Activated naive CD4-positive, alpha-beta T cell treated with anti-CD3 and anti-CD28 coated beads, Interleukin-2, amount 50 U/mL, for 72 hours (primary cell): ENCODE data around the gene ANO7. TPM values are rescaled to one million over a fixed set of nuclear protein-coding genes. Genes with fewer than 3 reads are reported as not detected.

Experiments
- ATAC-seq, 2 donors: fragments of 150-1000 bp; cut with Tn5 transposase; 2 replicates each; pipeline ENCODE4 v1.10.0; 2021; ENCODE audit warnings: mild to moderate bottlenecking in 2 of 2, moderate library complexity in 2 of 2
- DNase-seq, 2 donors: peaks; one replicate each; pipeline ENCODE4 v3.0.0; 2021 to 2022; ENCODE audit warnings: low spot score in 2 of 2
- H3K27ac Mint-ChIP-seq, 2 donors: one replicate each; pipeline ENCODE4 v1.8.0; 2022; ENCODE audit warnings: mild to moderate bottlenecking in 2 of 2, mixed read lengths in 2 of 2
- H3K36me3 Mint-ChIP-seq, 2 donors: one replicate each; pipeline ENCODE4 v1.8.0; 2022; ENCODE audit warnings: mixed read lengths in 2 of 2
- H3K9me3 Mint-ChIP-seq, 2 donors: one replicate each; pipeline ENCODE4 v1.8.0; 2022; ENCODE audit warnings: mixed read lengths in 2 of 2
- total RNA-seq, 2 donors: library from RNA; stranded (reverse); gene quantifications; one replicate each; pipeline ENCODE4 v1.2.3, GENCODE V29; 2022

The ANO7 gene
- total RNA-seq, 2 donors from 2014 or later, result 0.27 to 5.3 TPM

DNA sequence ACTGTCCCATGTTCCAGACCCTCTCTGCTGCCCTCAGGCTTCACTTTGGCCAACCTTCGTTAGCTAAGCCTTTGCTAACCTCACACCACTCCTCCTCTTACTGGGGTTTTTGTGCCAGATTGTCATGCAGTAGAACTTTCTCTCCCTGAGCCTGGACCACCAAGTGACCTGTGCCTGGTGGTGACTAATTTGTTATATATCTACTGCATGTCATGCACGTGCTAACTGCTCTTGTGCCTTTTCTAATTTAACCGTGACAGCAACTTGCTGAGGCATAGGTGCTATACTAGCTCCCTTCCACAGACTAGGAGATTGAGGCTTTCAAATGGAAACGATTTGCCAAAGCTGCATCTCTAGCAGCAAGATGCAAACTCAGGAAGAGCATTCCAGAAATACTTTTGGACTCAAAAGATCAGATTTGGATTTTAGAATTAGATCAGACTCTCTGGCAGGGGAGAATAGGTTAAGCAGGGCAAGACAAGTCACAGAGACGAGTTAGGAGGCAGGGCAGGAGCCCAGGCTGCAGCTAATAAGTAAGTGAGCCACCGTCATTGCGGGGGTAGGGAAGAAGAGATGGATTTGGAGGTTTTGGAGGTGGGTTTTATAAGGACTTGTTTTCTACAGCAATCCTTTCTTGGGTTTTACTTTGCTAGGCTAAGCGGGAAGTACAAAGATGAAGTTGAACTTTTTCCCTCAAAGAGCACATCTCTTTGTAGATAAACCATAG is 36.4 kb upstream of the ANO7 start:
- ATAC-seq (no peak), DNase-seq (no peak)
- H3K36me3 Mint-ChIP-seq, result peaks cover 14 to 28% of the 10 kb centered on the region in 2 donors
- H3K9me3 Mint-ChIP-seq, result no peaks in the 10 kb centered on the region
- peak overlapping the region; percentile 4 to 91 for H3K27ac Mint-ChIP-seq

DNA sequence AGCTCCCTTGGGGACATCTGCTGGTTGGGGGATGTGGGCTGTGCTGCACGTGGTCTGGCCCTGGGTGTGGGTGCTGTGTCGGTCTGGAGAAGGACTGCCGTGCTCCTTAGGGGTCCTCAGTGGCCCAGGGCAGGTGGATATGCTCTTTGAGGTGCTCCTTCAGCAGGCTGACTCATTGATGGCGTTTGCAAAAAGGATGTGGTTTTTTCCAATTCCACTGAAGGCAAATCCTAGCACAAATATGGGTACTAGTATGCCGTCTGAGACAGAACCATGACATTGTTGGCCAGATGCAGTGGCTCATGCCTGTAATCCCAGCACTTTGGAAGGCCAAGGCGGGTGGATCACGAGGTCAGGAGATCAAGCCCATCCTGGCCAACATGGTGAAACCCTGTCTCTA is 34.9 kb upstream of the ANO7 start:
- ATAC-seq, result no peak
- H3K36me3 Mint-ChIP-seq, result peaks cover 7 to 23% of the 10 kb centered on the region in 2 donors
- no peaks in the 10 kb centered on the region for H3K9me3 Mint-ChIP-seq
- DNase-seq, result no peak
- H3K27ac Mint-ChIP-seq, result peak overlapping the region; percentile 20 to 92

DNA sequence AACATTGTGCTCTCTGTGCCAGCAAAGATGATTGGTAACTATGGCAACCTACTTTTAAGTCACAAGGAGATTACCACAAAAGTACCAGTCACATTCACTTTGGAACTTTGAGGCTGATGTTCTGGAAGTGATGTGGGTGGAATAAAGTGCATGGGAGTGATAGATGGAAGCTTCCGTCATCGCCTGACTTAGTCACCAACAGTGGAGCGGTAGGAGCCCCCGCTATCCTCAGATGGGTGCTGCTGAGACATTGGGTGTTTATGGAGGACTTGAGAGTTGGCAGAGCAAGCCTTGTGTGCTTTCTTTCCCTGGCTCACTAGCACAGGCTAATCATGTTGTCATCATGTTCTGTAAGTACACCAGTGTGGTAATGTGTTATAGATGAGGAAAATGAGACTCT is 33.6 kb upstream of the ANO7 start:
- Mint-ChIP-seq H3K9me3 (no peaks in the 10 kb centered on the region), H3K27ac (peak overlapping the region in 1 of 2 donors; percentile 47), H3K36me3 (peaks cover 12 to 27% of the 10 kb centered on the region in 2 donors)
- peak; percentile 36 to 70 for ATAC-seq
- DNase-seq, result peak in 1 of 2 donors; percentile 33

- ATAC-seq (no peak), DNase-seq (no peak)
- Mint-ChIP-seq H3K9me3 (no peaks in the 10 kb centered on the region), H3K27ac (peak overlapping the region in 1 of 2 donors; percentile 22), H3K36me3 (peaks cover 7 to 17% of the 10 kb centered on the region in 2 donors)
Measured at GRCh38 chr2:241155936-241156335, 32.5 kb upstream of the ANO7 start.

DNA sequence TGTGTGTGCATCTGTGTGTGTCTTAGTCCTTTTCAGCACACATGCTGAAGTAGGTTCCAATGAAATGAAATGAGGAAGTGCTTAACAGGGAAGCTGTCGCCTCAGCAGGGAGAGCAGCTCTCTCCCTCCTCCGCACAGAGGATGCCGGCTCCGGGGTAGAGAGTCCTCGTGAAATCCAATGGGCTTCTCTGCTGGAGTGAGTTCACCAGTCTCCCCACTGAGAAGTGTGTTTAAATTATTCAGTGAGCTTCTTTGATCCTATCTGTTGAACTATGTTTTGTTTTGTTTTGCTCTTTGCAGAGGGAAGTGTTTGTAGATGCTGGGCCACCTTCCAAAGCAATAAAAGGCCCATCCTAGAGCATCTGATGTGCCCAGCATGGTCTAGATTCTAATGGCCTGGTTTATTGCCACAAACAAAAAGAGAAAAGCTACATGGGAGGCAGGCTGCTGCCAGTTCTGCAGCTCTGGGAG is 31.5 kb upstream of the ANO7 start:
- Mint-ChIP-seq H3K27ac (peak overlapping the region in 1 of 2 donors; percentile 37), H3K36me3 (peaks cover 7 to 15% of the 10 kb centered on the region in 2 donors), H3K9me3 (no peaks in the 10 kb centered on the region)
- DNase-seq, result no peak
- ATAC-seq, result no peak

DNA sequence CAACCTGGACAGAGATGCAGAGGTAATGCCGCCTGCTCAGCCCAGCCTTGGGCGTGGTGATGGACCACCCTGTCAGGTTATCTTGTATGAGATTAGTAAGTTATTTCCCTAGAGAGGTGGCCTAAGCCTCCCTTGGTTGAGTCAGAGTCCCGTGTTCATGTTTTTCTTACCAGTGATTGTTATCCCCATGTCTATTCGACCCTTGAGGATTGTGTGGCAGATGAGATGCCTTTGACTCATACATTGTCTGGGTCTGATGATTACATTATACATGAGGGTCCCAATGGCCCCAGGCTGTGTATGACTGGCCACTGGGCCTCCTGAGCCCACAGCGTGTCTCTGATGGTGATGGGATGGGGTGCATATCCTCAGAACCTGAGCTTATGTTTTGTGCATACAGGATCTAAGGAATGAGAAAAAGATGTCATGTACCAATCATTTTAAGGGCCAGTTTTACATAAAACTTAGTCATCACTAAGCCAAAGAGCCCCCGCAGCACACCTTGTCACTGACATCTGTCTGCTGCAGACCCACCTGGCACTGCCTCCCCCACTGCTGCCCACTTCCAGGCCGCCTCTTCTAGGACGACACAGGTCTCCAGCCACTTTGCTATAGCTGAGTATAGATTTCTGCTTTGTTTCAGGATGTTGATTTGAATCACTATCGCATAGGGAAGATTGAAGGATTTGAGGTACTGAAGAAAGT is 30.5 kb upstream of the ANO7 start:
- Mint-ChIP-seq H3K9me3 (no peaks in the 10 kb centered on the region), H3K36me3 (peaks cover 7 to 15% of the 10 kb centered on the region in 2 donors), H3K27ac (peak overlapping the region; percentile 23 to 48)
- ATAC-seq, result no peak
- DNase-seq, result no peak

DNA sequence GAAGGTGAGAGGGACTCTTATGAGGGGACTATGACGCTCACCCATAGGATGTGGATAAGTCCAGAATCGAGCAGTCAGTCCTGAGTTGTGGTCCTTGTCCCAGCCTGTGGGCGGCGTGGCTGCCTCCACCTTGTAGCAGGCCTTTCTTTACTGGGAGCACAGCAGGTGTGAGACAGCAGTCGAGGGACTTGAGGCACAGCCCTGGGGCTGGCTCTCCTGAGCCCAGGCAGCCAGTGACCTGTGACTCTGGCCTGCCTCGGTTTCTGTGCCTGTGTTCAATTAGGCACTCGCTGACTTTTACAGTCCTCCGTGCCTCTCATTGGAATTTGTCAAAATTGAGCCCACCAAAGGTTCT is 30.0 kb upstream of the ANO7 start:
- Mint-ChIP-seq H3K27ac (no peak overlapping the region), H3K36me3 (peaks cover 7 to 9% of the 10 kb centered on the region in 2 donors), H3K9me3 (no peaks in the 10 kb centered on the region)
- DNase-seq (no peak), ATAC-seq (no peak)

GRCh38 chr2:241159116-241159515 is 29.4 kb upstream of the ANO7 start:
- Mint-ChIP-seq H3K9me3 (no peaks in the 10 kb centered on the region), H3K36me3 (peaks cover 7% of the 10 kb centered on the region in 2 donors), H3K27ac (peak overlapping the region in 1 of 2 donors; percentile 77)
- DNase-seq (no peak), ATAC-seq (no peak)

DNA sequence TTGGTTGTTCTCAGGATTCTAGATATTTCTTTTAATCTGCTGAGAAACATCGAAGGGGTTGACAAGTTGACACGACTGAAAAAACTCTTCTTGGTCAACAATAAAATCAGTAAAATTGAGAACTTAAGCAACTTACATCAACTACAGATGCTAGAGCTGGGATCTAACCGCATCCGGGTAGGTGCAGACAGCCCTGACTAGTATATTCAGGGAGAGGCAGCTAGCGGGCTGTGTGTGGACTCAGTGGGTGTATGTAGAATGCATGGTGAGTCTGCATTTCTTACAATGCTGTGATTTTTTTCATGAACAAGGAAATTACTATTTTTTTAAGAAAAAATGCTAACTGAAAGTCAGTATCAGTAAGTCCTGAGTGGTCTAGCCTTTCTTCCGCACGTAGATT is 28.2 kb upstream of the ANO7 start:
- DNase-seq (no peak), ATAC-seq (no peak)
- Mint-ChIP-seq H3K9me3 (no peaks in the 10 kb centered on the region), H3K27ac (no peak overlapping the region), H3K36me3 (peaks cover 7% of the 10 kb centered on the region in 2 donors)

DNA sequence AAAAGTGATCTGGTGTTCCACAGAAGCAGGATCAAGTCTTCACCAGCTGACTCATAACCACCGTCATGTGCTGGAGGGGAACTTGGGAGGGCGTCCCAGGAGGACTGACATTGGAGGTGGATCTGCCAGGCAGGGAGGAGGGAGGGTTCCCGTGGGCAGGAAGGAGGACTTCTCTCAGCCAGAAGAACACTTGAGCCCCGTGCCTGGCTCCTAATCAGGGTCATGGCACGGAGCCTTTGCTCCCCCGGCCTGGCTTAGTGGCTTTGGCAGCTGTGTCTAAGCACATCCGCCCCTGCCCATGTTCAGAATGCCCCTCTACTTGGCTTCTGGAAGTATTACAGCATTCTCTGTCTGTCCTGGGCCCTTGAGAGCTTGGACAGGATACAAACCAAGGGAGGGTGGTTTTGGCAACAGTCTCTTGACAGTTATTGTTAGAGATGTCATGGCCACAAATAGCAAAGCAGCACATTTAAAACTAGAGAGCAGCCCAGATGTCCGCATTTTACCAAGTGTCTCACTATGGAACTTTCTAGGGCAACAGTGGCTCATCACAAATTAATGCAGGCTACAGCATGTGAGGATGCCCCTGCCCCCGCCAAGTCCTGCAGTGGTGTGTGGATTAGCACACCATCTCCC is 26.7 kb upstream of the ANO7 start:
- Mint-ChIP-seq H3K9me3 (no peaks in the 10 kb centered on the region), H3K36me3 (peaks cover 7 to 12% of the 10 kb centered on the region in 2 donors), H3K27ac (peak overlapping the region in 1 of 2 donors; percentile 51)
- DNase-seq (no peak), ATAC-seq (no peak)

DNA sequence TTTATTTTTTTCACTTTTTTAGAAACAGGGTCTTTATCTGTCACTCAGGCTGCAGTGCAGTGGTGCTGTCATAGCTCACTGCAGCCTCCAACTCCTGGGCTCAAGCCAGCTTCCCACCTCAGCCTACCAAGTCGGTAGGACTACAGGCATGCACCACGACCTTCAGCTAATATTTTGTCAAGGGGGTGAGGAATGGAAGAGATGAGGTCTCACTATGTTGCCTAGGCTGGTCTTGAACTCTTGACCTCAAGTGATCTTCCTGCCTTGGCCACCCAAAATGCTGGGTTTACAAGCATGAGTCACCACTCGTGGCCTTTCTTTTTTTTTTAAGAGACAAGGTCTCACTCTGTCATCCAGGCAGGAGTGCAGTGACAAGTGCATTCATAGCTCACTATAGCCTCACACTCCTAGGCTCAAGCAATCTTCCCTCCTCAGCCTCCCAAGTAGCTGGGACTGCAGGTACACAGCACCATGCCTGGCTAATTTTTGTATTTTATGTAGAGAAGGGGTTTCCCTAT is 24.8 kb upstream of the ANO7 start:
- no peak for DNase-seq
- H3K9me3 Mint-ChIP-seq, result no peaks in the 10 kb centered on the region
- peaks cover 13 to 20% of the 10 kb centered on the region in 2 donors for H3K36me3 Mint-ChIP-seq
- H3K27ac Mint-ChIP-seq, result no peak overlapping the region
- ATAC-seq, result peak in 1 of 2 donors; percentile 29

GRCh38 chr2:241168366-241168765 is 20.1 kb upstream of the ANO7 start:
- ATAC-seq, result no peak
- H3K36me3 Mint-ChIP-seq, result peaks cover 37 to 42% of the 10 kb centered on the region in 2 donors
- no peak for DNase-seq
- peak overlapping the region in 1 of 2 donors; percentile 79 for H3K27ac Mint-ChIP-seq
- H3K9me3 Mint-ChIP-seq, result peaks cover 5 to 10% of the 10 kb centered on the region in 2 donors

DNA sequence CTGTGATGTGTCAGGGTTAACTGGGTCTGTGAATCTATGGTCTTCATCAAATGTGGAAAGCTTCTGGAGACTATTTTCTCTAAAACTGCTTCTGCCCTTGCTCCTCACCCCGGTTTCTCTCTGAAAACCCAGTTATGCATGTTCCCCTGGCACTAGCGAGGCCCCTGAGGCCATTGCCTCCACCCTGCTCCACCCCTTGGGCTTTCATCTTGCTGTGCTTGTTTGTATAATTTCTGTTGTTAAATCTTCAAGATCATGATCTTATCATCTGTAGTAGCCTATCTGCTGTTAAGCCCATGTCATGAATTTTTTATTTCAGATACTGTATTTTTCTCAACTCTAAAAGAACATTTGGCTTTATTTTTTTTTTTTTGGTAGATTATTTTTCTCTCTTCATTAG is 14.9 kb upstream of the ANO7 start:
- peaks cover 30 to 53% of the 10 kb centered on the region in 2 donors for H3K36me3 Mint-ChIP-seq
- DNase-seq, result no peak
- ATAC-seq, result no peak
- H3K9me3 Mint-ChIP-seq, result peaks cover 5 to 10% of the 10 kb centered on the region in 2 donors
- peak overlapping the region in 1 of 2 donors; percentile 51 for H3K27ac Mint-ChIP-seq

GRCh38 chr2:241177526-241178334 is 10.7 kb upstream of the ANO7 start:
- Mint-ChIP-seq H3K27ac (peak overlapping the region in 1 of 2 donors; percentile 50), H3K36me3 (peaks cover 6 to 20% of the 10 kb centered on the region in 2 donors), H3K9me3 (no peaks in the 10 kb centered on the region)
- DNase-seq, result no peak
- ATAC-seq, result no peak

GRCh38 chr2:241178961-241179360 is 9.5 kb upstream of the ANO7 start:
- H3K9me3 Mint-ChIP-seq, result no peaks in the 10 kb centered on the region
- no peak for ATAC-seq
- H3K36me3 Mint-ChIP-seq, result peaks cover 6 to 11% of the 10 kb centered on the region in 2 donors
- H3K27ac Mint-ChIP-seq, result no peak overlapping the region
- no peak for DNase-seq

DNA sequence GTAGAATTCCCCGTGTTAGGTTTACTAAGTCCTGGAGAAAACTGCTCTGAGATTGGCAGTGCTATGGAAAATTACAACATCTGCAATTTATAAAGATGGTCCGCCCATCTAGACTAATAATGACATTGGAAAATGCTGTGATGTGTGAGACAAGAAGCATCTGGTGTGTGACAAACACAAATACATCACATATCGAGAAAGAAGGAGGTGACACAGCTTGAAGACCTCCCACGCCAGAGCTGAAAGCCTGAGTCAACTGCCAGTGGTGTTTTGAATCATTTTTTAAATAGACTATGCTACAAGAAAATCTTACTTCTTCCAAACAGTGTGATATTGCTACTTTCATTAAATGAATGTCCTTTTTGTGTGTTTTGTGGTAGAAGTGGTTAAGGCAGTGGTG is 8.6 kb upstream of the ANO7 start:
- Mint-ChIP-seq H3K27ac (peak overlapping the region in 1 of 2 donors; percentile 68), H3K9me3 (no peaks in the 10 kb centered on the region), H3K36me3 (peaks cover 6% of the 10 kb centered on the region in 2 donors)
- no peak for DNase-seq
- ATAC-seq, result peak; percentile 34 to 94
